ENCODE data around the gene ARSA.
"Not testable (repeated sequence)": the region's sequence is repeated elsewhere in the genome, so short reads cannot be mapped to it uniquely, and the experiment has no call there.

ARSA gene

GRCh38 chr22:50654664-50655063, 26.7 kb upstream of the ARSA start:
- not testable (repeated sequence) for DNase-seq (ENCODE audit: low read depth)

DNA sequence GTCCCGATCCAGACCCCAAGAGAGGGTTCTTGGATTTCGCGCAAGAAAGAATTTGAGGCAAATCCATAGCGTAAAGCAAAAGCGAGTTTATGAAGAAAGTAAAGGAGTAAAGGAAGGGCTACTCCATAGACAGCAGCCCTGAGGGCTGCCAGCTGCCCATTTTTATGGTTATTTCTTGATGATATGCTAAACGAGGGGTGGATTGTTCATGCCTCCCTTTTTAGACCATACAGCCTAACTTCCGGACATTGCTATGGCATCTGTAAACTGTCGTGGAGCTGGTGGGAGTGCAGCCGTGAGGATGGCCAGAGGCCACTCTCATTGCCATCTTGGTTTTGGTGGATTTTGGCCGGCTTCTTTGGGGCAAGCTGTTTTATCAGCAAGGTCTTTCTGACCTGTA, 25.3 kb upstream of the ARSA start:
- no peak for DNase-seq (ENCODE audit: low read depth)

- not testable (repeated sequence) for DNase-seq (ENCODE audit: low read depth)
Observed at GRCh38 chr22:50643821-50644101, 15.8 kb upstream of the ARSA start.

- DNase-seq (ENCODE audit: low read depth), result not testable (repeated sequence)
Observed at GRCh38 chr22:50643021-50643820, 15.3 kb upstream of the ARSA start.

DNA sequence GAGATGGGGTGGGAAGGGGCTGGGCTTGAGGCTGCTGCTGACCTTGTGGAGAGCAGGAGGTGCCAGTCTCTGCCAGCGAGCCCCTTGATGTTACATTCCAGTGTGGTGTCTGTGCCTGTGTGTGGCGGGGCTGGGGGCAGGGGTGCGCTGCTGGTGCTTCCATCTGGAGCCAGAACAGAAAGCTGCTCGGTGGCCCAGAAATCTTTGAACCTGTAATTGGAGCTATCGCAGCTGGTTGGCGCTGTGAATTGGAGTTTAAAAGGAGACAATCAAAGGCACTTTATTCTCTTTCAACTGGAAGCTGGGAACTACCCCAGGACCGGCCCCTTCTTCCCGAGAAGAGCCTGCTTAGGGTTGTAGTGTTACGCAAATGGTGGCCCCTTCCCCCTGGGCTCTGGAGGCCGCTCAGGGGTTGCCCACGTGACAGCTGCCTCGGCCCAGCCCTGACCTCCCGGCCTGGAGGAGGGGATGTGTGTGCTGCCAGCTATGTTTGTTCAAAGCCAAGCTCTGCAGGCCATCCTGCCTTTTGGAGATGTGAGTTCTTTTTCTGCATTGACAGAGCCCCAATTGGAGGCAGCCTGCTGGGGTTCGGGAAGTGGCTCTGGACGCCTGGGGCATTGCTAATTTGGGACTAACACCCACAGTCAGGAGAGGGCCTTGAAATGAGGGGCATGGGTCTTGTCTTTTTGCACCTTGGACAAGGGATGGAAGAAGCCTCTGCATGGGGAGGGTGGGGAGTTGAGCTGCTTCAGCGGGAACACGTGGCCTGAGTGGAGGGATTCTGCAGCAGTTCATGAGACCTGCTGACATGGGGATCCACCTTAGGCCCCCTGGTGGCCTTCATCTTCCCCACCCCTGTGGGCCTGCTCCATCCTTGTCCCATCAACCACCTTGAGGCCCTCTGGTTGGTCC, 14.0 kb upstream of the ARSA start:
- no peak for DNase-seq (ENCODE audit: low read depth)

DNA sequence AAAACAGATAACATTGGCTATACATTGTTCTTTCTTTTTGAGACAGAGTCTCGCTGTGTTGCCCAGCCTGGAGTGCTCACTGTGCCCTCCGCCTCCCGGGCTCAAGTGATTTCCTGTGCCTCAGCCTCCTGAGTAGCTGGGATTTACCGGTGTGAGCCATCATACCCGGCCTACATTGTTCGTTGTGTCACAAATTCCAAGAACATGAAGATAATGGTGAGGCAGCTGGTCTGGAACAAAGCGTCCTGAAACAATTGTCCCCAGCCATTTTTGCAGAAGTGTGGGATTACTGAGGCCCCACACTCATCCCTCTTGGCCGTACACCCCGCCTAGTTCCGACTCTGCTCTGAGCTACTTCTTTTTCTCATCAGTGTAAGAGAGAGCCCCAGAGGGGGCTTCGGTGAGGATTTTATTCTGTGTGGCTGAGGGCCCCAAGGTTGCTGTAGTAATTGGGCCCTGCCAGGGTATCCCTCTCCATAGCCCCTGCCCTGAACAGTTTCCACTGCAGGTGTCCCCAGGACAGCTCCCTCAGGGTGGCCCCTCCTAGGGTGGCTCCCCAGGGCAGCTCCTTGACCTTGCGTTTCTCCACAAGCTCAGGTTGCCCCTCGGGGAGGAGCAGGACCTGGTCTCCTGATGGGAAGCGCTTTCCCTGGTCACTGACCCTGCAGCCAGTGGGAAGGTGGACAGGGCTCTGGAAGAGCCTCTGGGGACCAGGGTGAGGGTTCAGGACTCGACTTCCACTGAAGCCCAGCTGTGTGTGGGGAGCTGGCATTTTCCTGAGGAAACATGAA, 13.1 kb upstream of the ARSA start:
- no peak for DNase-seq (ENCODE audit: low read depth)

DNA sequence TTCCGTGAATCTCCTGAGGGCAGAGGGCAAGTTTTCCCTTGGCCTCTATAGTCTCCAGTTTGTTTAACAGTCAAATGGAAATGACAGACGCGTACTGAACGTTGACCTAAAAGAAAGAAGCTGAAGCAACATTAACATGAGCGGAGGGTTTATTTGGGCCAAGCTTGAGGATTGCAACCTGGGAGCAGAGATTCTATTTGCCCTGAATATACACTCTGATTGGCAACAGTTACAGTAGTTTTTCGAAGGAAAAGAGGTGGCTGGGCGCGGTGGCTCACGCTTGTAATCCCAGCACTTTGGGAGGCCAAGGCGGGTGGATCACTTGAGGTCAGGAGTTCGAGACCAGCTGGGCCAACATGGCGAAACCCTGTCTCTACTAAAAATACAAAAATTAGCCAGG, 12.3 kb upstream of the ARSA start:
- not testable (repeated sequence) for DNase-seq (ENCODE audit: low read depth)

DNA sequence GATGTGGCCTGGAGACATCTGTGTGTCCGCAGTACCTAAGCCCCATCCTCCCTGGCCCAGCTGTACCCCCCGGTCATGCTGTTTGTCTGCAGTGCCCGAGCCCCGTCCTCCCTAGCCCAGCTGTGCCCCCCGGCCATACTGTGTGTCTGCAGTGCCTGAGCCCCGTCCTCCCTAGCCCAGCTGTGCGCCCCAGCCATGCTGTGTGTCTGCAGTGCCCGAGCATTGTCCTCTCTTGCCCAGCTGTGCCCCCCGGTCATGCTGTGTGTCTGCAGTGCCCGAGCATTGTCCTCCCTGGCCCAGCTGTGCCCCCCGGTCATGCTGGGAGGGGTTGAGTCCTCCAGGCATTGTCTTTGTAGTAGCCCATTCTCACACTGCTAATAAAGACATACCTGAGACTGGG, 7.6 kb upstream of the ARSA start:
- DNase-seq (ENCODE audit: low read depth), result no peak

- DNase-seq (ENCODE audit: low read depth), result no peak
Observed at GRCh38 chr22:50633771-50634170, 5.8 kb upstream of the ARSA start.

DNA sequence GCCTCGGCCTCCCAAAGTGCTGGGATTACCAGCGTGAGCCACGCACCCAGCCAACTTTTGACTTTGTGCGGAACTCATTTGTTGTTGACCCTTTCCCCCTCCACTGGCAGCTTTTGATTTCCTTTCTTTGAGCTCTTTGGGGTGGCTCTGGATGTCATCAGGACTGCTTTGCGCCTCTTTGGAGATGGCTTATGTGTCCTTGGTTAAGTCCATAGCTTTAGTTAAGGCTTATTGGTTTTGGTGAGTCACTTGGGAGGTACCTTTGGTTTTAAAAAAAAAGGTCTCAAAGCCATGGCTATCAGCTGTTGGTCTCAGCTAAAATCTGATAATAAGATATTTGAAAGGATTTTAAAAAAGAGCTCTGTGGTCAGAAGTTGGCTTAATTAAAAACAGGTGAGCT, 5.1 kb upstream of the ARSA start:
- DNase-seq (ENCODE audit: low read depth), result no peak

DNA sequence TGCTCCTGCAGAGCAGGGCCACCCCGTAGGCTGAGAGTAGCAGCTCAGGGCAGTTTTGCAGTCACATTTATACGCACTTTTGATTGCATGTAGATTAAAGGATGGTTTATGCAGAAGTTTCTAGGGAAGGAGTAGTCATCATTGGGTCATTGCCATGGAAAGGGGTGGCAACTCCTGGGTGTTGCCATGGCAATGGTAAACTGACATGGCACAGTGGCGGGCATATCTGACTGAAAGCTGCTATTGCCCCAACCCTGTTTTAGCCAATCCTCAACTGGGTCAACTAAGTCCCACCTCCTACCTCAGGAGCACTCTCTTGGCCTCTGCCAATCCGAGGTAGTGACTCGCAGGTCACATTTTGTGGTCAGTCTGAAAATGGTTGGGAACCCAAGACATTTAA, 2.4 kb upstream of the ARSA start:
- no peak for DNase-seq (ENCODE audit: low read depth)

DNA sequence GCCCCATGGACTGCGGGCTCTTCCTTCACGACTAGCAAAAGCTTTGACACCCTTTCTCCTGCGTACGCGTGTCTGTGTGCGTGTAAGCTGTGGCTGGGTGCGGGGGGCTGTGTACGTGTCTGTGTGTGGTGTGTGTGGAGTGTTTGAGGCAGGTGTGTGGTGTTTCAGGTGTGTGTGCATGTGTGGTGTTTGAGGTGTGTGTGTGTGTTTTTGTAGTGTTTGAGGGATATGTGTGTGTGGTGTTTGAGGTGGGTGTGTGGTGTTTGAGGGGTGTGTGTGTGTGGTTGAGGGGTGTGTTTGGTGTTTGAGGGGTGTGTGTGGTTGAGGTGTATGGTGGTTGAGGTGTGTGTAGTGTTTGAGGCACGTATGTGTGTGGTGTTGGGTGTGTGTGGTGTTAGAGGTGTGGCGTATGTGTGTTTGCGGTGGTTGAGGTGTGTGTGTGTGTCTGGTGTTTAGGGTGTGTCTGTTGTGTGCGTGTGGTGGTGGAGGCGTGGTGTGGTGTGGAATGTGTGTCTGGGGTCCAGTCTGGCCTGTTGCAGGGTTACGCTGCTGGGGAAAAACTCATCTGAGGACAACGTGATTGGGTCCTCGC, 687 bp upstream of the ARSA start:
- DNase-seq (ENCODE audit: low read depth), result no peak

GRCh38 chr22:50626850-50627641, 906 bp downstream of the ARSA start:
- DNase-seq (ENCODE audit: low read depth), result no peak

- no peak for DNase-seq (ENCODE audit: low read depth)
Observed at GRCh38 chr22:50626314-50626849, 1.6 kb downstream of the ARSA start.

DNA sequence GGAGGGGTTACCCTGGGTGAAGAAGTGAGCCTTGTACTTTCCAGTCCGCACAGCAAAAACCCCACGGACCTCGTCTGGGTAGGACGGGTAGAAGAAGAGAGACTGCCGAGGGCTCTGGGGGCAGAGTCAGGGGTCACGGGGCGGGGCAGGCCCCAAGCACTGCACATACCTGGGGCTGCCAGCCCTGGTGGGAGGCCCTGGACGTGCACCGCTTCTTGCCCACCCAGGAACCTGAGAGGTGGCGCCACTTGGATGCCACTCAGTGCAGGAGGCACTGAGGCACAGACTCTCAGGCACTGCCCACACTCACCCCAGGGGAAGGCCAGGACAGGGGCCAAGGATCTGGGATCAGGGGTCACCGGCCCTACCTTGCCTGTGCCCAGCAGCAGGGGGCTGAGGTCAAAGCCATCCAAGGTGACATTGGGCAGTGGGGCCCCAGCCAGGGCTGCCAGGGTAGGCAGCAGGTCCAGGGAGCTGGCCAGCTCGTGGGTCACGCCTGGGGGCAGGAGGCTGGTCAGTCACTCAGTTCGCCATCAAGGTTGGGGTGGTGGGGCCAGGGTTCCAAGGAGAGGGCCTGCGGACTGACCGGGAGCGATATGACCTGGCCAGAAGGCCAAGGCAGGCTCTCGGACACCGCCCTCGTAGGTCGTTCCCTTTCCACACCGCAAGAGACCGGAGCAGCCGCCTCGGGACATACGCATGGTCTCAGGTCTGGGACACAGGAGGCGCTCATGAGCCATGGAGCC, 2.2 kb downstream of the ARSA start:
- no peak for DNase-seq (ENCODE audit: low read depth)

DNA sequence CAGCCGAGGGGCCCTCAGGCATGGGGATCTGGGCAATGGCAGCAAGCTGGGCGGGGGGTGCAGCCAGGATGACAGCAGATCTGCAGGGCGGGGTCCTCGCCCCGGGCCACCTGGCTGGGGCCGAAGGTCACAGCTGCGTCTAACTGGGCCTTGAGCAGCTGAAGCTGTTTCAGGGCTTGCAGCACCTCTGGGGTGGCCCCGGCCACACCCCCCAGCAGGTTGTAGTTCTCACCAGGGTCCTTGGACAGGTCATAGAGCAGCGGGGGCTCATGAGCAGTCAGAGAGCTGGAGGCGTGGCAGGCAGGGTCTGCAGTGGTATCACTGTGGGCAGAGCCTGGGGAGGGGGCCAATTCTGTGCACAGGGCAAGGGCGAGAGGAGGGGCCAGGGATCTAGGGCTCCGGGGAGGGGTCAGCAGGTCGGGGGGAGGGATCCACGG, 2.8 kb downstream of the ARSA start:
- no peak for DNase-seq (ENCODE audit: low read depth)

DNA sequence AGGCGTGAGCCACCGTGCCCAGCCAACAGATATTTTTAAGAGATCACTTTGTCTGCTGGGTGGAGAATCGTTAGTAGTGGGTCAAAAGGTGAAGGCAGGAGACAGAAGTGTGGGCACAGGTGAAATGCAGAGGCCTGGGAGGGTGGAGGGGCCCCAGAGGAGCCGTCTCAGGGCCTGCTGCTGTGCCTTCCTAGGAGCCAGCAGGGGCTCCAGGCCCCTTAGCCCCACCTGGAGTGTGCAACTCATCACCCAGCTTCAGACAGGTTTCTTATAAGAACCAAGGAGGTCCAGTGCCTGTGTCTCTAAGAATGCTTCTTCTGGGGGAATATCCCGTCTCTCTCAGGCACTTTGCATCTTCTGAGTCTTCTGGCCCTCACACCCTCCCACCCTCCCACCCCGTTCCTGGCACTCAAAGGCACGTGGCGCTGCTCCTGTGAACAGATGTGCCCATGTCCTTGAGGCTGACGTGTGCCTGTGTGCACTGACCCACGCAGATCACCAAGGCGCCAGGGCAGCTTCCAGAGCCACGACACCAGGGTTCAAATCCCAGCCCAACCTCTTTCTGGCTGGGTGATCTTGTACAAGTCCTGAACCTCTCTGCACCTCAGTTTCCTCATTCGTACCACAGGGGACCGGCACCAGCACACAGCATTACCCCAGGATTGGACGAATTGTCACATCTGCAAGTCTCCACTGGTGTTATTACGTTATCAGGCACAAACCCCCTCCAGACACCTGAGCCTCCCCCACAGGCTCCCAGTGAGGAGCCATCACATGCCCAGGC, 3.4 kb downstream of the ARSA start:
- DNase-seq (ENCODE audit: low read depth), result no peak

DNA sequence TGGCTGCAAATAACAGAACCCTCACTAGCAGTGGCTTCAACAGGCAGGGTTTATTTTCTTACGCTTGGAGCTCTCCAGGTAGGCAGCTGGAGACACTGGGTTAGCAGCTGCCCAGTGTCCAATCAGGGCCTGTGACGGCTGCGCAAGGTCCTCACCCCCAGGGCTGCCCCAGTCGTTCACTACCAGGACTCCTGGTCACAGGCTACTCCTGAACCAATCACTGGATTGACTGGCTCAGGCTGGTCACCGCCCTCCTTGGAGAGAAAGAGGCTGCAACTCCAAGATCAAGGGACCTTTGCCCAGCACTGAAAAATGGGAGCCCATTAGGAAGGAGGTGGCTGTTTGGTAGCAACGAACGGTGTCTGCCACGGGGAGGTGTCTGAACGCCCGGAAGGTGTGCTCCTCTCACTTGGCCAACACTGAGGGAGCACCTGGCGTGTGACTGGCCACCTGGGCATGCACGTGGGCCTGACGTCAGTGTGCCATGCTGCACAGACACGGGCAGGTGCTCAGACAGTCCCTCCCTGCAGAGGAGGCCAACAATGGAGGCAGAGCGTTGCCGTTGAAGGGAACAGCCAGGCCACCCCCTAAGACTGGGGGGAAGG, 5.1 kb downstream of the ARSA start:
- no peak for DNase-seq (ENCODE audit: low read depth)

Measured in stimulated activated CD8-positive, alpha-beta memory T cell treated with anti-CD3 and anti-CD28 coated beads, Interleukin-15, amount 100 ng/mL, for 24 hours (primary cell).